ENCODE measurements around the gene SNRNP48.

DNA sequence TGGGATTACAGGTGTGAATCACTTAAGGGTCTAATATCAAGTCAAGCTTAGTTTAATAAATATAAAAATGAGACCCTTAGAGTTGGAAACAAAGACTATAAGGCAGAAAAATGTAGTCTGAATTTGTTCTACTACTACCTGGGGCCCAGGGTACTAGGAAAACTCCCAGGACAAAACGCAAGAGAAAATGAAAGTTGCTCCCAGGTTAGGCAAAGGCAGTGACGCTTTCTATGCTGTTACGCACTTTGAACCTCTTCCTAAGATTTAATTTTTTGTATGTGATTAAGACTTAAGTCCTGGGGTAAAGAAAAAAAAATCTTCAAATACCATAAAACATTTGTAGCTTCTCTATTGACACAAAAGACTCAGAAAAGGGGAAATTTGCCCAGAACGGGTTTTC, 31.2 kb upstream of the SNRNP48 start:
- TF ChIP-seq, protein P1, sequence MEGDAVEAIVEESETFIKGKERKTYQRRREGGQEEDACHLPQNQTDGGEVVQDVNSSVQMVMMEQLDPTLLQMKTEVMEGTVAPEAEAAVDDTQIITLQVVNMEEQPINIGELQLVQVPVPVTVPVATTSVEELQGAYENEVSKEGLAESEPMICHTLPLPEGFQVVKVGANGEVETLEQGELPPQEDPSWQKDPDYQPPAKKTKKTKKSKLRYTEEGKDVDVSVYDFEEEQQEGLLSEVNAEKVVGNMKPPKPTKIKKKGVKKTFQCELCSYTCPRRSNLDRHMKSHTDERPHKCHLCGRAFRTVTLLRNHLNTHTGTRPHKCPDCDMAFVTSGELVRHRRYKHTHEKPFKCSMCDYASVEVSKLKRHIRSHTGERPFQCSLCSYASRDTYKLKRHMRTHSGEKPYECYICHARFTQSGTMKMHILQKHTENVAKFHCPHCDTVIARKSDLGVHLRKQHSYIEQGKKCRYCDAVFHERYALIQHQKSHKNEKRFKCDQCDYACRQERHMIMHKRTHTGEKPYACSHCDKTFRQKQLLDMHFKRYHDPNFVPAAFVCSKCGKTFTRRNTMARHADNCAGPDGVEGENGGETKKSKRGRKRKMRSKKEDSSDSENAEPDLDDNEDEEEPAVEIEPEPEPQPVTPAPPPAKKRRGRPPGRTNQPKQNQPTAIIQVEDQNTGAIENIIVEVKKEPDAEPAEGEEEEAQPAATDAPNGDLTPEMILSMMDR (IDR thresholded peaks at IDR 0.05; ENCODE audit: poor library complexity, severe bottlenecking), result no peak
- TF ChIP-seq POLR2AphosphoS5 (IDR thresholded peaks at IDR 0.05) (no peak), SMC3 (conservative IDR thresholded peaks at IDR 0.05; ENCODE audit: poor library complexity) (no peak), EP300 (conservative IDR thresholded peaks at IDR 0.05; ENCODE audit: poor library complexity, severe bottlenecking) (no peak), MXI1 (conservative IDR thresholded peaks at IDR 0.05; ENCODE audit: poor library complexity, severe bottlenecking) (no peak), TAF1 (IDR thresholded peaks at IDR 0.05; ENCODE audit: low read depth) (no peak), EZH2 (IDR thresholded peaks at IDR 0.05; ENCODE audit: borderline replicate concordance, insufficient read depth, low read length, poor library complexity, severe bottlenecking) (no peak)

Data from neural cell (in vitro differentiated cells).